ENCODE results near the gene SART3. TPM values are rescaled to one million over a fixed set of nuclear protein-coding genes. Genes with fewer than 3 reads are reported as not detected.

SART3 gene
- 10 to 100 TPM; 35.0 to 52.6 (median 36.5) TPM for total RNA-seq

- no peak for TF ChIP-seq CTCF (IDR thresholded peaks at IDR 0.05; ENCODE audit: low read depth)
Observed at GRCh38 chr12:108560752-108561719, at the start of gene SART3. Gene SART3, minus strand, starts transcription at chr12:108561173. Its CDS starts 19 bp downstream, at chr12:108561154.

GRCh38 chr12:108610336-108610815 is 49.4 kb upstream of the SART3 start:
- TF ChIP-seq CTCF (IDR thresholded peaks at IDR 0.05; ENCODE audit: low read depth): no peak

- no peak for TF ChIP-seq CTCF (IDR thresholded peaks at IDR 0.05; ENCODE audit: low read depth)
Observed at GRCh38 chr12:108609537-108610335, 48.8 kb upstream of the SART3 start.

GRCh38 chr12:108608616-108609015 is 47.6 kb upstream of the SART3 start:
- no peak for TF ChIP-seq CTCF (IDR thresholded peaks at IDR 0.05; ENCODE audit: low read depth)

GRCh38 chr12:108607981-108608600 is 47.1 kb upstream of the SART3 start:
- TF ChIP-seq CTCF (IDR thresholded peaks at IDR 0.05; ENCODE audit: low read depth): no peak

- no peak for TF ChIP-seq CTCF (IDR thresholded peaks at IDR 0.05; ENCODE audit: low read depth)
Observed at GRCh38 chr12:108606492-108606891, 45.5 kb upstream of the SART3 start.

Measured in subcutaneous adipose tissue (tissue), 4 donors.